Naive thymus-derived CD4-positive, alpha-beta T cell (primary cell): ENCODE measurements around the gene NIPAL3. TPM values are rescaled to one million over a fixed set of nuclear protein-coding genes. Genes with fewer than 3 reads are reported as not detected.

Source experiments
- ATAC-seq: fragments of 150-1000 bp; cut with Tn5 transposase; 2 replicates; pipeline ENCODE4 v1.10.0; 2021; ENCODE audit warnings: mild to moderate bottlenecking, moderate library complexity
- CTCF ChIA-PET: fragments of 350-600 bp; sonication (Branson Sonifier 250); formaldehyde crosslinking; loops from one replicate; lab custom pipeline; 2021; ENCODE audit warnings: antibody characterized with exemption; lab: Charles Lee
- POLR2A ChIA-PET: fragments of 350-600 bp; sonication (Branson Sonifier 250); formaldehyde crosslinking; loops from one replicate; lab custom pipeline; 2021; ENCODE audit warnings: antibody characterized with exemption, inconsistent platforms; lab: Charles Lee
- DNase-seq, 9 donors: peaks; one replicate each; pipeline versions ENCODE4 v3.0.0 to v3.0.0-alpha.2; 2020 to 2022; ENCODE audit warnings: mixed read lengths in 1 of 9
- H3K27ac ChIP-seq: one replicate; pipeline ENCODE4 v1.7.0; 2013; ENCODE audit warnings: mild to moderate bottlenecking, low read depth, low read length, moderate library complexity
- H3K27me3 ChIP-seq, 2 donors: one replicate each; pipeline ENCODE4 v1.7.0; 2013; ENCODE audit warnings: low read length in 2 of 2, mild to moderate bottlenecking in 2 of 2, moderate library complexity in 2 of 2; ENCODE audit not compliant: control insufficient read depth in 2 of 2, insufficient read depth in 2 of 2
- H3K36me3 ChIP-seq, 3 experiments: 1 replicate in 2 of 3; 2 replicates in 1 of 3; pipeline ENCODE4 v1.7.0; 2013; ENCODE audit warnings: low read length in 3 of 3, mild to moderate bottlenecking in 3 of 3, moderate library complexity in 1 of 3; ENCODE audit not compliant: insufficient read depth in 3 of 3, control insufficient read depth in 2 of 3
- H3K4me1 ChIP-seq, 2 donors: one replicate each; pipeline ENCODE4 v1.7.0; 2013; ENCODE audit warnings: low read length in 2 of 2, mild to moderate bottlenecking in 2 of 2, moderate library complexity in 1 of 2; ENCODE audit not compliant: control insufficient read depth in 2 of 2, insufficient read depth in 2 of 2
- H3K4me3 ChIP-seq: 2 replicates; pipeline ENCODE4 v1.7.0; 2013; ENCODE audit warnings: mild to moderate bottlenecking, low read length
- H3K9me3 ChIP-seq, 3 experiments: 1 replicate in 2 of 3; 2 replicates in 1 of 3; pipeline ENCODE4 v1.7.0; 2013; ENCODE audit warnings: low read length in 3 of 3; ENCODE audit not compliant: control insufficient read depth in 2 of 3
- H3K27ac Mint-ChIP-seq, 9 donors: one replicate each; pipeline ENCODE4 v1.8.0; 2020 to 2022; ENCODE audit warnings: mixed read lengths in 9 of 9, mild to moderate bottlenecking in 8 of 9, moderate library complexity in 5 of 9, inconsistent platforms in 2 of 9
- H3K27me3 Mint-ChIP-seq, 5 donors: one replicate each; pipeline ENCODE4 v1.8.0; 2021 to 2022; ENCODE audit warnings: mixed read lengths in 5 of 5, mild to moderate bottlenecking in 1 of 5
- H3K36me3 Mint-ChIP-seq, 5 donors: one replicate each; pipeline ENCODE4 v1.8.0; 2020 to 2022; ENCODE audit warnings: mixed read lengths in 5 of 5, mild to moderate bottlenecking in 3 of 5, inconsistent platforms in 1 of 5
- H3K4me1 Mint-ChIP-seq, 7 donors: one replicate each; pipeline ENCODE4 v1.8.0; 2020 to 2022; ENCODE audit warnings: mixed read lengths in 7 of 7, mild to moderate bottlenecking in 3 of 7, inconsistent platforms in 1 of 7
- H3K4me3 Mint-ChIP-seq, 10 donors: one replicate each; pipeline ENCODE4 v1.8.0; 2020 to 2022; ENCODE audit warnings: mild to moderate bottlenecking in 10 of 10, mixed read lengths in 10 of 10, moderate library complexity in 6 of 10, inconsistent platforms in 2 of 10
- H3K9me3 Mint-ChIP-seq, 11 donors: one replicate each; pipeline ENCODE4 v1.8.0; 2020 to 2022; ENCODE audit warnings: mixed read lengths in 11 of 11, mild to moderate bottlenecking in 4 of 11, inconsistent platforms in 1 of 11, moderate library complexity in 1 of 11
- intact Hi-C, 2 donors: fragments of 100-400 bp; cut with micrococcal nuclease; formaldehyde crosslinking; loops; one replicate each; pipeline ENCODE4 v1.15.1; 2023
- polyA plus RNA-seq, 2 donors: library from polyadenylated mRNA; unstranded; fragments of 300-500 nt; fragmentation: Illumina TruSeq; gene quantifications; one replicate each; pipeline ENCODE4 v1.2.3, GENCODE V29; 2021
- total RNA-seq, 6 experiments: library from RNA in 5 of 6; stranded (reverse) in 5 of 6; gene quantifications; 1 replicate in 5 of 6; 2 replicates in 1 of 6; pipeline ENCODE4 v1.2.3 and lab custom pipeline; 2021 to 2026

Gene NIPAL3
- total and polyA plus RNA-seq, 7 experiments from 2014 or later: 35.5 to 127 (median 63.7) TPM

GRCh38 chr1:24502065-24502708, 86.6 kb downstream of the NIPAL3 start:
- H3K27ac Mint-ChIP-seq: peak overlapping the region; percentile 92 to 99 (median 95)
- H3K4me1 ChIP-seq: peaks cover 37 to 48% of the 10 kb centered on the region in 2 donors
- peaks cover 0 to 7% (median 0%) of the 10 kb centered on the region in 11 donors for H3K9me3 Mint-ChIP-seq
- H3K4me3 ChIP-seq: peak overlapping the region; percentile 82
- intact Hi-C loops: loop anchor here (1.0 to 10.0 kb wide), 17 partner anchors 16 to 930 kb away; partner anchors contain the start of genes CLIC4 (in 2 of the 2), NIPAL3 (in 2 of the 2), MACO1 (in 1 of the 2) and PNRC2 (in 1 of the 2)
- H3K36me3 ChIP-seq: no peaks in the 10 kb centered on the region
- CTCF ChIA-PET: interaction anchor here (0.9 to 4.9 kb wide), 8 partner anchors 8 to 87 kb away, joined by 3 to 44 read pairs (median 8); partner anchors contain the start of gene NIPAL3
- peak overlapping the region; percentile 84 to 94 (median 90) for H3K4me3 Mint-ChIP-seq
- peaks cover 0 to 33% (median 20%) of the 10 kb centered on the region in 5 donors for H3K36me3 Mint-ChIP-seq
- H3K9me3 ChIP-seq: no peaks in the 10 kb centered on the region
- DNase-seq: peak; percentile 71 to 95 (median 87)
- POLR2A ChIA-PET: interaction anchor here (0.7 to 27.5 kb wide), 20 partner anchors 8 to 743 kb away, joined by 3 to 929 read pairs (median 7); partner anchors contain the start of genes NIPAL3, SRRM1 and STPG1
- H3K27ac ChIP-seq: peak overlapping the region; percentile 99
- H3K4me1 Mint-ChIP-seq: peaks cover 35 to 65% (median 60%) of the 10 kb centered on the region in 7 donors
- H3K27me3 Mint-ChIP-seq: peaks cover 0 to 9% (median 0%) of the 10 kb centered on the region in 5 donors
- no peaks in the 10 kb centered on the region for H3K27me3 ChIP-seq
- ATAC-seq: peak; percentile 78

GRCh38 chr1:24502709-24503058, 87.1 kb downstream of the NIPAL3 start, which contains the start of gene RCAN3:
TSS of gene RCAN3 (plus strand) at chr1:24502836. CDS start at chr1:24514373, 11,537 bp downstream.
- intact Hi-C loops: loop anchor here (1.0 to 10.0 kb wide), 17 partner anchors 16 to 930 kb away; partner anchors contain the start of genes CLIC4 (in 2 of the 2), NIPAL3 (in 2 of the 2), MACO1 (in 1 of the 2) and PNRC2 (in 1 of the 2)
- Histone ChIP-seq H3K27me3 (no peaks in the 10 kb centered on the region), H3K4me3 (peak within 1 kb of the TSS; percentile 84), H3K9me3 (no peaks in the 10 kb centered on the region), H3K4me1 (peaks cover 42 to 53% of the 10 kb centered on the region in 2 donors), H3K36me3 (no peaks in the 10 kb centered on the region), H3K27ac (peak within 1 kb of the TSS; percentile 99)
- H3K9me3 Mint-ChIP-seq: peaks cover 0 to 7% (median 0%) of the 10 kb centered on the region in 11 donors
- peaks cover 0 to 9% (median 0%) of the 10 kb centered on the region in 5 donors for H3K27me3 Mint-ChIP-seq
- CTCF ChIA-PET: interaction anchor here (1.1 to 4.9 kb wide), 6 partner anchors 10 to 87 kb away, joined by 3 to 44 read pairs (median 12); partner anchors contain the start of gene NIPAL3
- peaks cover 38 to 65% (median 60%) of the 10 kb centered on the region in 7 donors for H3K4me1 Mint-ChIP-seq
- peak within 1 kb of the TSS; percentile 95 to 99 (median 98) for H3K27ac Mint-ChIP-seq
- peak; percentile 82 to 94 (median 92) for DNase-seq
- peak; percentile 81 for ATAC-seq
- POLR2A ChIA-PET: interaction anchor here (1.1 to 27.5 kb wide), 18 partner anchors 11 to 743 kb away, joined by 3 to 929 read pairs (median 7); partner anchors contain the start of genes NIPAL3, SRRM1 and STPG1
- peaks cover 0 to 38% (median 20%) of the 10 kb centered on the region in 5 donors for H3K36me3 Mint-ChIP-seq
- peak within 1 kb of the TSS; percentile 90 to 100 (median 99) for H3K4me3 Mint-ChIP-seq

- H3K9me3 ChIP-seq: no peaks in the 10 kb centered on the region
- ChIA-PET POLR2A (interaction anchor here (0.6 to 27.5 kb wide), 16 partner anchors 10 to 139 kb away, joined by 3 to 929 read pairs (median 8); partner anchors contain the start of genes NIPAL3, SRRM1 and STPG1), CTCF (interaction anchor here (0.5 to 4.9 kb wide), 12 partner anchors 13 to 727 kb away, joined by 3 to 44 read pairs (median 6); partner anchors contain the start of genes NIPAL3 and STPG1)
- Mint-ChIP-seq H3K27me3 (peaks cover 0 to 9% (median 0%) of the 10 kb centered on the region in 5 donors), H3K9me3 (peaks cover 0 to 7% (median 0%) of the 10 kb centered on the region in 11 donors), H3K36me3 (peaks cover 0 to 40% (median 23%) of the 10 kb centered on the region in 5 donors), H3K4me1 (peaks cover 42 to 70% (median 61%) of the 10 kb centered on the region in 7 donors), H3K4me3 (peak overlapping the region; percentile 90 to 100 (median 99)), H3K27ac (peak overlapping the region; percentile 95 to 99 (median 98))
- peak overlapping the region; percentile 99 for H3K27ac ChIP-seq
- H3K36me3 ChIP-seq: no peaks in the 10 kb centered on the region
- H3K4me3 ChIP-seq: peak overlapping the region; percentile 84
- peak; percentile 17 for ATAC-seq
- H3K4me1 ChIP-seq: peaks cover 47 to 58% of the 10 kb centered on the region in 2 donors
- H3K27me3 ChIP-seq: no peaks in the 10 kb centered on the region
- intact Hi-C loops: loop anchor here (5.0 to 10.0 kb wide), 8 partner anchors 242 to 929 kb away; partner anchors contain the start of genes CLIC4 (in 1 of the 2), MACO1 (in 1 of the 2), PNRC2 (in 1 of the 2) and RSRP1 (in 1 of the 2)
- DNase-seq: peak in 3 of 9 donors; percentile 39 to 57 (median 48)
Observed at GRCh38 chr1:24503059-24503751, 87.6 kb downstream of the NIPAL3 start.

- peaks cover 0 to 5% (median 0%) of the 10 kb centered on the region in 11 donors for H3K9me3 Mint-ChIP-seq
- H3K4me3 ChIP-seq: peak overlapping the region; percentile 84
- no peaks in the 10 kb centered on the region for H3K36me3 ChIP-seq
- intact Hi-C loops: loop anchor here (1.0 to 10.0 kb wide), 9 partner anchors 83 to 928 kb away; partner anchors contain the start of genes CLIC4 (in 1 of the 2), MACO1 (in 1 of the 2), PNRC2 (in 1 of the 2) and RSRP1 (in 1 of the 2)
- H3K27ac Mint-ChIP-seq: peak overlapping the region; percentile 95 to 99 (median 98)
- H3K27me3 ChIP-seq: no peaks in the 10 kb centered on the region
- CTCF ChIA-PET: interaction anchor here (0.5 to 4.9 kb wide), 12 partner anchors 12 to 728 kb away, joined by 3 to 44 read pairs (median 4); partner anchors contain the start of genes NIPAL3 and STPG1
- H3K4me1 Mint-ChIP-seq: peaks cover 44 to 74% (median 61%) of the 10 kb centered on the region in 7 donors
- peaks cover 0 to 44% (median 28%) of the 10 kb centered on the region in 5 donors for H3K36me3 Mint-ChIP-seq
- H3K4me3 Mint-ChIP-seq: peak overlapping the region; percentile 90 to 100 (median 99)
- DNase-seq: peak in 3 of 9 donors; percentile 29 to 39 (median 35)
- H3K4me1 ChIP-seq: peaks cover 54 to 63% of the 10 kb centered on the region in 2 donors
- peaks cover 0 to 9% (median 0%) of the 10 kb centered on the region in 5 donors for H3K27me3 Mint-ChIP-seq
- ATAC-seq: no peak
- no peaks in the 10 kb centered on the region for H3K9me3 ChIP-seq
- H3K27ac ChIP-seq: peak overlapping the region; percentile 99
- POLR2A ChIA-PET: interaction anchor here (0.6 to 27.5 kb wide), 15 partner anchors 10 to 507 kb away, joined by 3 to 929 read pairs (median 7); partner anchors contain the start of genes NIPAL3 and STPG1
Observed at GRCh38 chr1:24503870-24504523, 88.4 kb downstream of the NIPAL3 start.

- Mint-ChIP-seq H3K4me1 (peaks cover 46 to 74% (median 61%) of the 10 kb centered on the region in 7 donors), H3K4me3 (peak overlapping the region; percentile 90 to 100 (median 99)), H3K9me3 (peaks cover 0 to 5% (median 0%) of the 10 kb centered on the region in 11 donors), H3K27ac (peak overlapping the region; percentile 95 to 99 (median 98)), H3K36me3 (peaks cover 3 to 44% (median 28%) of the 10 kb centered on the region in 5 donors), H3K27me3 (peaks cover 0 to 9% (median 0%) of the 10 kb centered on the region in 5 donors)
- no peaks in the 10 kb centered on the region for H3K27me3 ChIP-seq
- CTCF ChIA-PET: interaction anchor here (1.0 to 4.9 kb wide), 10 partner anchors 12 to 112 kb away, joined by 3 to 44 read pairs (median 6); partner anchors contain the start of genes NIPAL3 and STPG1
- H3K4me3 ChIP-seq: peak overlapping the region; percentile 84
- H3K4me1 ChIP-seq: peaks cover 54 to 62% of the 10 kb centered on the region in 2 donors
- POLR2A ChIA-PET: interaction anchor here (0.6 to 27.5 kb wide), 15 partner anchors 9 to 506 kb away, joined by 3 to 929 read pairs (median 7); partner anchors contain the start of genes NIPAL3 and STPG1
- no peaks in the 10 kb centered on the region for H3K36me3 ChIP-seq
- peak overlapping the region; percentile 99 for H3K27ac ChIP-seq
- H3K9me3 ChIP-seq: no peaks in the 10 kb centered on the region
- intact Hi-C loops: loop anchor here (1.0 to 10.0 kb wide), 9 partner anchors 83 to 928 kb away; partner anchors contain the start of genes CLIC4 (in 1 of the 2), MACO1 (in 1 of the 2), PNRC2 (in 1 of the 2) and RSRP1 (in 1 of the 2)
- no peak for DNase-seq
- no peak for ATAC-seq
Observed at GRCh38 chr1:24504560-24504959, 89.0 kb downstream of the NIPAL3 start.
